Endothelial cell of umbilical vein (primary cell): ENCODE results near the gene MAST4. TPM values are rescaled to one million over a fixed set of nuclear protein-coding genes. Genes with fewer than 3 reads are reported as not detected.

Source experiments
- BruUV-seq: library from RNA; stranded (reverse); fragments of 400-500 nt; replicated peaks from 2 replicates; lab custom pipeline; 2021; lab: Mats Ljungman, UMichigan
- CTCF ChIA-PET: fragments of 300-600, 350-600 bp; sonication (Branson Sonifier 250); formaldehyde crosslinking; loops from one replicate; lab custom pipeline; 2021; ENCODE audit warnings: antibody characterized with exemption, inconsistent platforms; lab: Charles Lee
- POLR2A ChIA-PET: fragments of 300-600, 350-600 bp; sonication (Branson Sonifier 250); formaldehyde crosslinking; loops from one replicate; lab custom pipeline; 2021; ENCODE audit warnings: antibody characterized with exemption, inconsistent platforms; lab: Charles Lee
- DNase-seq: peaks from one replicate; pipeline ENCODE4 v3.0.0-alpha.2; 2011; ENCODE audit warnings: low read depth, low spot score
- FAIRE-seq: peaks from 2 replicates; lab custom pipeline; 2011; peaks lifted over from hg19 to GRCh38; lab: Jason Lieb, UNC
- H2AFZ ChIP-seq: 2 replicates; pipeline ENCODE4 v1.6.0; 2012; ENCODE audit warnings: low read depth, low read length, control low read depth, inconsistent platforms
- H3K27ac ChIP-seq: 2 replicates; pipeline ENCODE4 v1.5.1; 2011; ENCODE audit warnings: low read depth, mild to moderate bottlenecking, control low read depth, low read length, moderate library complexity; ENCODE audit not compliant: insufficient read depth
- H3K27me3 ChIP-seq, 2 experiments: 2 replicates each; pipeline versions ENCODE4 v1.6.0 to v1.6.1; 2011; ENCODE audit warnings: low read length in 2 of 2, mixed read lengths in 1 of 2; ENCODE audit not compliant: control insufficient read depth in 2 of 2, insufficient read depth in 2 of 2
- H3K36me3 ChIP-seq, 2 experiments: 2 replicates in 1 of 2; 3 replicates in 1 of 2; pipeline ENCODE4 v1.5.1; 2011; ENCODE audit warnings: low read length in 2 of 2, mild to moderate bottlenecking in 1 of 2, moderate library complexity in 1 of 2; ENCODE audit not compliant: control insufficient read depth in 2 of 2, insufficient read depth in 2 of 2; ENCODE audit errors: extremely low read depth in 1 of 2
- H3K4me1 ChIP-seq: 3 replicates; pipeline ENCODE4 v1.5.1; 2011; ENCODE audit warnings: mild to moderate bottlenecking, low read length; ENCODE audit not compliant: control insufficient read depth, insufficient read depth; ENCODE audit errors: extremely low read depth
- H3K4me2 ChIP-seq: 2 replicates; pipeline ENCODE4 v1.6.1; 2011; ENCODE audit warnings: low read length, control low read depth, mixed read lengths; ENCODE audit not compliant: insufficient read depth
- H3K4me3 ChIP-seq, 3 experiments: fragments of 200-600 bp in 1 of 3; sonication (generic), shearing (Covaris generic) in 1 of 3; replicated peaks in 1 of 3; 2 replicates each; pipeline ENCODE4 v1.5.1; 2011 to 2016; ENCODE audit warnings: control low read depth in 3 of 3, low read length in 3 of 3, mild to moderate bottlenecking in 2 of 3, inconsistent platforms in 1 of 3, low read depth in 1 of 3, moderate library complexity in 1 of 3; ENCODE audit not compliant: insufficient read depth in 1 of 3
- H3K79me2 ChIP-seq: 2 replicates; pipeline ENCODE4 v1.6.0; 2012; ENCODE audit warnings: low read length, inconsistent platforms; ENCODE audit not compliant: control insufficient read depth, insufficient read depth
- H3K9ac ChIP-seq: replicated peaks from 2 replicates; pipeline ENCODE3; 2011; ENCODE audit warnings: low read length, control low read depth; ENCODE audit not compliant: insufficient read depth; ENCODE audit errors: extremely low read depth
- H3K9me1 ChIP-seq: replicated peaks from 3 replicates; pipeline ENCODE4 v1.6.0; 2011; ENCODE audit warnings: mild to moderate bottlenecking, low read length; ENCODE audit not compliant: control insufficient read depth, insufficient read depth; ENCODE audit errors: extremely low read depth
- H3K9me3 ChIP-seq: replicated peaks from 2 replicates; pipeline ENCODE4 v1.5.1; 2012; ENCODE audit warnings: low read length, inconsistent platforms; ENCODE audit not compliant: control insufficient read depth, insufficient read depth
- H4K20me1 ChIP-seq: replicated peaks from 2 replicates; pipeline ENCODE3; 2011; ENCODE audit warnings: mild to moderate bottlenecking, low read length; ENCODE audit not compliant: control insufficient read depth, insufficient read depth; ENCODE audit errors: extremely low read depth
- CTCF ChIP-seq, 2 donors: IDR thresholded peaks; 1 replicate in 1 of 2; 2 replicates in 1 of 2; pipeline ENCODE4 v1.5.1; 2011; ENCODE audit warnings: low read length in 2 of 2, mild to moderate bottlenecking in 2 of 2, moderate library complexity in 2 of 2, control low read depth in 1 of 2, inconsistent platforms in 1 of 2, low read depth in 1 of 2; ENCODE audit not compliant: insufficient read depth in 1 of 2; ENCODE audit errors: extremely low read depth in 1 of 2
- EZH2 ChIP-seq: IDR thresholded peaks from 2 replicates; pipeline ENCODE4 v1.6.1; 2012; ENCODE audit warnings: borderline replicate concordance, low read depth, mild to moderate bottlenecking, moderate library complexity, low read length, inconsistent platforms; ENCODE audit not compliant: severe bottlenecking
- FOS ChIP-seq: IDR thresholded peaks from 2 replicates; pipeline ENCODE4 v1.6.1; 2011; ENCODE audit warnings: mild to moderate bottlenecking, low read length, moderate library complexity, borderline replicate concordance; ENCODE audit not compliant: insufficient read depth
- GATA2 ChIP-seq: IDR thresholded peaks from 2 replicates; pipeline ENCODE4 v1.7.0; 2011; ENCODE audit warnings: low read depth, mild to moderate bottlenecking, moderate library complexity, mixed read lengths, low read length; ENCODE audit not compliant: insufficient read length, insufficient read depth
- JUN ChIP-seq: IDR thresholded peaks from 2 replicates; pipeline ENCODE4 v1.6.1; 2011; ENCODE audit warnings: borderline replicate concordance, low read depth; ENCODE audit not compliant: insufficient read length, insufficient read depth
- MYC ChIP-seq: IDR thresholded peaks from one replicate; pipeline ENCODE4 v1.6.1; 2011; ENCODE audit warnings: mild to moderate bottlenecking, low read depth, low read length
- POLR2A ChIP-seq: IDR thresholded peaks from 2 replicates; pipeline ENCODE4 v1.6.1; 2012; ENCODE audit warnings: low read depth, mild to moderate bottlenecking, control low read depth, low read length
- POLR2AphosphoS5 ChIP-seq: IDR thresholded peaks from 2 replicates; pipeline ENCODE4 v1.6.1; 2012; ENCODE audit warnings: low read depth, mild to moderate bottlenecking, control low read depth, low read length, moderate library complexity; ENCODE audit not compliant: insufficient read depth
- dilution Hi-C: fragments of 300-500 bp; cut with MboI; formaldehyde crosslinking; loops from one replicate; pipeline ENCODE4 v1.15.0; 2019; ENCODE audit warnings: low sequenced_read_pairs; ENCODE audit not compliant: extremely low pct_ligation_motif_present
- intact Hi-C: fragments of 100-400 bp; cut with micrococcal nuclease; formaldehyde crosslinking; loops from one replicate; pipeline ENCODE4 v1.10.0; 2022
- polyA plus RNA-seq, 4 experiments: library from polyadenylated mRNA; depleted of rRNA in 3 of 4; stranded (reverse) in 3 of 4; unstranded in 1 of 4; fragments of >200 nt; gene quantifications; 2 replicates each; pipeline versions ENCODE4 v1.2.1 to v1.2.3, GENCODE V29; 2011 to 2012; ENCODE audit warnings: missing spikeins in 1 of 4
- total RNA-seq: library from RNA; stranded (reverse); gene quantifications from 2 replicates; pipeline ENCODE4 v1.2.3, GENCODE V29; 2021
- TF ChIP-seq, protein P1 (sequence below): IDR thresholded peaks from 2 replicates; pipeline ENCODE4 v1.6.1; 2011; ENCODE audit not compliant: insufficient read depth, insufficient read length

MAST4 gene
- total and polyA plus RNA-seq, 2 donors (not counting 3 experiments of a cell fraction or from before 2014, with no cell fraction given): 40.2 to 116 TPM

DNA sequence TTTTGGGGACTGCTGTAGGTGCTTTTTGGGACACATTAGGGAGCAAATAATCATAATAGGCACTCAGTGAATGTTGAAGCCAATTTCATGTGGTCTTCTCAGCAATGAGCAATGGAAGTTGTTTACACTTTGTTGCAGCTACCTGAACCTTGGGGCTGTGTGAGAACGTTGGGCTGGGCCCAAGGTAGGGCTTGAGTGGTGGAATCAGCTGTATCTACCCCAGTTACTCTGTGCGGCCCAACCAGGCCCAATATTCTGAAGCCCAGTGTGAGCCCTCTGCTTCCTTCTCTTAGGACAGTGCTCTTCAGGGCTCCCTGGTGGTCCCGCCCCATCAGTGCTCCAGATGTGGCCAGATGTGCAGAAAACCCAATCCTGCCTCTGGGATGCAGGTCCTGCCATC is 38.4 kb downstream of the MAST4 start:
- DNase-seq (no peak), FAIRE-seq (no peak)
- no peak overlapping the region for H3K27ac ChIP-seq
- POLR2A ChIA-PET: no interaction called here
- no peak overlapping the region for H3K9ac ChIP-seq
- no peaks in the 10 kb centered on the region for H3K4me1 ChIP-seq
- H3K4me2 ChIP-seq: no peak overlapping the region
- H3K9me3 ChIP-seq: no peaks in the 10 kb centered on the region
- intact Hi-C loops (no loop called here), dilution Hi-C loops (no loop called here)
- no peak for TF ChIP-seq CTCF (IDR thresholded peaks at IDR 0.05; ENCODE audit: extremely low read depth in 1 of 2, insufficient read depth in 1 of 2, low read depth in 1 of 2, low read length in 2 of 2)
- TF ChIP-seq POLR2AphosphoS5: no peak
- TF ChIP-seq POLR2A: no peak
- no peak for TF ChIP-seq JUN
- no peak for TF ChIP-seq EZH2
- no peak for TF ChIP-seq FOS
- no peak for TF ChIP-seq MYC
- no peak for TF ChIP-seq GATA2
- TF ChIP-seq, protein P1, sequence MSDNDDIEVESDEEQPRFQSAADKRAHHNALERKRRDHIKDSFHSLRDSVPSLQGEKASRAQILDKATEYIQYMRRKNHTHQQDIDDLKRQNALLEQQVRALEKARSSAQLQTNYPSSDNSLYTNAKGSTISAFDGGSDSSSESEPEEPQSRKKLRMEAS: no peak
- peaks cover 2 to 6% of the 10 kb centered on the region in 2 experiments for H3K27me3 ChIP-seq
- H3K79me2 ChIP-seq: no peaks in the 10 kb centered on the region
- CTCF ChIA-PET: no interaction called here
- H3K36me3 ChIP-seq: no peaks in the 10 kb centered on the region
- no peak overlapping the region for H3K4me3 ChIP-seq
- no peak overlapping the region for H2AFZ ChIP-seq
- H4K20me1 ChIP-seq: no peaks in the 10 kb centered on the region
- no TSS peak for BruUV-seq
- H3K9me1 ChIP-seq: no peaks in the 10 kb centered on the region
